ENCODE data around the gene TNPO1.
"Not testable (repeated sequence)": the region's sequence is repeated elsewhere in the genome, so short reads cannot be mapped to it uniquely, and the experiment has no call there.

The TNPO1 gene

DNA sequence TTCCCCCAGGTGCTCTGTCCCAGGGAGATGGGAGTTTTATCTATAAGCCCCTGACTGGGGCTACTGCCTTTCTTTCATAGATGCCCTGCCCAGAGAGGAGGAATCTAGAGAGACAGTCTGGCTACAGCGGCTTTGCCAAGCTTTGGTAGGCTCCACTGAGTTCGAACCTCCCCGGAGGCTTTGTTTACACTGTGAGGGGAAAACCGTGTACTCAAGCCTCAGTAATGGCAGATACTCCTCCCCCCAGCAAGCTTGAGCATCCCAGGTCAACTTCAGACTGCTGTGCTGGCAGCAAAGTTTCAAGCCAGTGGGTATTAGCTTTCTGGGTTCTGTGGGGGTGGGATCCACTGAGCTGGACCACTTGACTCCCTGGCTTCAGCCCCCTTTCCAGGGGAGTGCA, 7.8 kb upstream of the TNPO1 start:
- Mint-ChIP-seq H3K27me3 (peaks cover 34% of the 10 kb centered on the region), H3K36me3 (peaks cover 14% of the 10 kb centered on the region), H3K9me3 (peaks cover 16% of the 10 kb centered on the region)
- not testable (repeated sequence) for H3K4me1 Mint-ChIP-seq; H3K4me3 Mint-ChIP-seq; ATAC-seq (ENCODE audit: low read depth); H3K27ac Mint-ChIP-seq; DNase-seq (ENCODE audit: low spot score in 2 of 2)

DNA sequence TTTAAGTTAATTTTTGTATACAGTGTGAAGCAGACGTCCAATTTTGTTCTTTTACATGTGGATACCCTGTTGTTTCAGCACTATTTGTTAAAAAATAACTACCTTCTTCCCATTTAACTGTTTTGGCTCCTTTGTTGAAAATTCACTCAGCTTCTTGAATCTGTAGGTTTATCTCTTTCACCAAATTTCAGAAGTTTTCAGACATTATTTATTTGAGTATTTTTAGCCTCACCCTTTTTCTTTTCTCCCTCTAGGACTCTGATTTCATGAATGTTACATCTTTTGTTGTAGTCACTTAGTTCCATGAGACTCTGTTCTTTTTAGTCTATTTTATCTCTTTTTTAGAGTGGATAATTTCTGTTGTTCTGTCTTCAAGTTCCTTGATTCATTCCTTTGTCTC, 4.6 kb upstream of the TNPO1 start:
- peaks cover 19% of the 10 kb centered on the region for H3K27me3 Mint-ChIP-seq
- H3K4me3 Mint-ChIP-seq: no peak overlapping the region
- peaks cover 2% of the 10 kb centered on the region for H3K9me3 Mint-ChIP-seq
- H3K27ac Mint-ChIP-seq: no peak overlapping the region
- H3K36me3 Mint-ChIP-seq: peaks cover 4% of the 10 kb centered on the region
- no peaks in the 10 kb centered on the region for H3K4me1 Mint-ChIP-seq
- DNase-seq (ENCODE audit: low spot score in 2 of 2) (no peak), ATAC-seq (ENCODE audit: low read depth) (no peak)

- Mint-ChIP-seq H3K36me3 (peaks cover 2% of the 10 kb centered on the region), H3K9me3 (peaks cover 2% of the 10 kb centered on the region), H3K27ac (no peak overlapping the region), H3K4me3 (no peak overlapping the region), H3K27me3 (peaks cover 15% of the 10 kb centered on the region), H3K4me1 (peaks cover 5% of the 10 kb centered on the region)
- DNase-seq (ENCODE audit: low spot score in 2 of 2) (no peak), ATAC-seq (ENCODE audit: low read depth) (no peak)
Observed at GRCh38 chr5:72812488-72812887, 4.0 kb upstream of the TNPO1 start.

- H3K27me3 Mint-ChIP-seq: peaks cover 11% of the 10 kb centered on the region
- no peaks in the 10 kb centered on the region for H3K36me3 Mint-ChIP-seq
- peaks cover 2% of the 10 kb centered on the region for H3K9me3 Mint-ChIP-seq
- H3K27ac Mint-ChIP-seq: no peak overlapping the region
- H3K4me3 Mint-ChIP-seq: no peak overlapping the region
- DNase-seq (ENCODE audit: low spot score in 2 of 2) (no peak), ATAC-seq (ENCODE audit: low read depth) (no peak)
- H3K4me1 Mint-ChIP-seq: peaks cover 12% of the 10 kb centered on the region
Observed at GRCh38 chr5:72814104-72814503, 2.4 kb upstream of the TNPO1 start.

GRCh38 chr5:72814864-72815263, 1.6 kb upstream of the TNPO1 start:
- ATAC-seq (ENCODE audit: low read depth) (no peak), DNase-seq (ENCODE audit: low spot score in 2 of 2) (no peak)
- peaks cover 15% of the 10 kb centered on the region for H3K4me1 Mint-ChIP-seq
- no peaks in the 10 kb centered on the region for H3K9me3 Mint-ChIP-seq
- H3K27ac Mint-ChIP-seq: no peak overlapping the region
- H3K36me3 Mint-ChIP-seq: no peaks in the 10 kb centered on the region
- no peak overlapping the region for H3K4me3 Mint-ChIP-seq
- peaks cover 8% of the 10 kb centered on the region for H3K27me3 Mint-ChIP-seq

GRCh38 chr5:72815580-72816283, 729 bp upstream of the TNPO1 start:
- Mint-ChIP-seq H3K36me3 (no peaks in the 10 kb centered on the region), H3K4me3 (peak overlapping the region; percentile 94), H3K27ac (peak overlapping the region; percentile 99), H3K4me1 (peaks cover 15% of the 10 kb centered on the region), H3K9me3 (no peaks in the 10 kb centered on the region), H3K27me3 (peaks cover 5% of the 10 kb centered on the region)
- DNase-seq (ENCODE audit: low spot score in 2 of 2): no peak
- ATAC-seq (ENCODE audit: low read depth): peak; percentile 34

- H3K4me3 Mint-ChIP-seq: peak overlapping the region; percentile 94
- peaks cover 15% of the 10 kb centered on the region for H3K4me1 Mint-ChIP-seq
- peak overlapping the region; percentile 99 for H3K27ac Mint-ChIP-seq
- H3K27me3 Mint-ChIP-seq: peaks cover 4% of the 10 kb centered on the region
- ATAC-seq (ENCODE audit: low read depth) (peak; percentile 38), DNase-seq (ENCODE audit: low spot score in 2 of 2) (no peak)
- H3K9me3 Mint-ChIP-seq: no peaks in the 10 kb centered on the region
- H3K36me3 Mint-ChIP-seq: no peaks in the 10 kb centered on the region
Observed at GRCh38 chr5:72817076-72817481, 618 bp downstream of the TNPO1 start.

- H3K4me1 Mint-ChIP-seq: peaks cover 15% of the 10 kb centered on the region
- no peaks in the 10 kb centered on the region for H3K27me3 Mint-ChIP-seq
- DNase-seq (ENCODE audit: low spot score in 2 of 2): no peak
- ATAC-seq (ENCODE audit: low read depth): no peak
- peak overlapping the region; percentile 99 for H3K27ac Mint-ChIP-seq
- H3K36me3 Mint-ChIP-seq: no peaks in the 10 kb centered on the region
- peak overlapping the region; percentile 94 for H3K4me3 Mint-ChIP-seq
- H3K9me3 Mint-ChIP-seq: no peaks in the 10 kb centered on the region
Observed at GRCh38 chr5:72817671-72818266, 1.3 kb downstream of the TNPO1 start.

DNA sequence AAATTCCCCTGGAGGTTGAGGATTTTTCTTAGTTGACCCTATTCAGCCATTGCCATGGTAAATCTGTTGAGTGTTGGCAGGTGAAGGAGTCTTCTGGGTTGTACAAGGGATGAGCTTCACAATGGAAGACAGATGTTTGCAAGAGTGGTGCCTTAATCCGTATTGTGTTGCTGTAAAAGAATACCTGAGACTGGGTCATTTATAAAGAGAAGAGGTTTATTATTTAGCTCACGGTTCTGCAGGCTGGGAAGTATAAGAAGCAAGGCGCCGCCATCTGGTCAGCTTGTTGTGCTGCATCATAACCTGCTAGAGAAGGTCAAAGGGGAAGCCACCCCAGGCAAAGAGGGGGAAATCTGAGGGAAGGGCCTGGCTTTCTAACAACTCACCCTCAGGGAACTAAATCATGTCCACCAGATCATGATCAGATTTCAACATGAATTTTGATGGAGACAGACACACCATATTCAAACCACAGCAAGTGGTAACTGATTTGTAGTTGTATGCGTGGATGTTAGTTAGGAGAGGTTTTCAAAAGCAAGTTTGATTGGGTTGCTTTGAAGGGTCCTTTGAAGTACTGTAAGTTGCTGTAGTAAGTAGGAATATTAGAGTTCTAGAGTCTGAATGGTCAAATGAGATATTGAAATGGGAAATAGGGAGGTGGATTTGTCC, 2.5 kb downstream of the TNPO1 start:
- Mint-ChIP-seq H3K27ac (no peak overlapping the region), H3K4me3 (no peak overlapping the region), H3K4me1 (peaks cover 15% of the 10 kb centered on the region), H3K27me3 (no peaks in the 10 kb centered on the region), H3K9me3 (no peaks in the 10 kb centered on the region), H3K36me3 (no peaks in the 10 kb centered on the region)
- DNase-seq (ENCODE audit: low spot score in 2 of 2) (peak; percentile 39 to 44), ATAC-seq (ENCODE audit: low read depth) (peak; percentile 13)

DNA sequence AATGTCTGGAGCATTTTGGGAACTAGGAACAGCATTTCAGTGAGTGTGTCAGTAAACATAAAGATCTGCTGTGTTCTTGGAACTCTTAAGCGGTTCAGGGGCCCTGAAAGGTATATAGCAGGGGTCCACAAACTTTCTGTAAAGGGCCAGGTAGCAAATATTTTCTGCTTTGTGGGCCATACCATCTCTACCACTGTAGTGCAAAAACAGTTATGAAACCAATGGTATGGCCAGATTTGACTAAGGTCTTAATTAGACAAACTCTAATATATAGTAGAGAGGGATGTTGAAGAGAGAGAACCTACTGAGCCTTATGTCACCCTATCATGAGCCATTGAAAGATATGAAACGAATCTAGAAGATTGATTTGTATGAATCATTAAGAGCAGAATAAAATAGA, 5.3 kb downstream of the TNPO1 start:
- no peak overlapping the region for H3K27ac Mint-ChIP-seq
- H3K9me3 Mint-ChIP-seq: no peaks in the 10 kb centered on the region
- H3K27me3 Mint-ChIP-seq: no peaks in the 10 kb centered on the region
- DNase-seq (ENCODE audit: low spot score in 2 of 2) (no peak), ATAC-seq (ENCODE audit: low read depth) (no peak)
- peaks cover 15% of the 10 kb centered on the region for H3K4me1 Mint-ChIP-seq
- H3K4me3 Mint-ChIP-seq: no peak overlapping the region
- H3K36me3 Mint-ChIP-seq: no peaks in the 10 kb centered on the region

GRCh38 chr5:72822944-72823343, 6.5 kb downstream of the TNPO1 start:
- no peaks in the 10 kb centered on the region for H3K36me3 Mint-ChIP-seq
- peaks cover 7% of the 10 kb centered on the region for H3K4me1 Mint-ChIP-seq
- H3K9me3 Mint-ChIP-seq: no peaks in the 10 kb centered on the region
- no peaks in the 10 kb centered on the region for H3K27me3 Mint-ChIP-seq
- no peak overlapping the region for H3K27ac Mint-ChIP-seq
- no peak for ATAC-seq (ENCODE audit: low read depth)
- no peak for DNase-seq (ENCODE audit: low spot score in 2 of 2)
- H3K4me3 Mint-ChIP-seq: no peak overlapping the region

- Mint-ChIP-seq H3K4me1 (peaks cover 10% of the 10 kb centered on the region), H3K27ac (no peak overlapping the region), H3K36me3 (no peaks in the 10 kb centered on the region), H3K9me3 (no peaks in the 10 kb centered on the region), H3K27me3 (no peaks in the 10 kb centered on the region), H3K4me3 (no peak overlapping the region)
- DNase-seq (ENCODE audit: low spot score in 2 of 2) (no peak), ATAC-seq (ENCODE audit: low read depth) (no peak)
Observed at GRCh38 chr5:72829707-72830106, 13.2 kb downstream of the TNPO1 start.

- Mint-ChIP-seq H3K4me1 (peaks cover 10% of the 10 kb centered on the region), H3K36me3 (no peaks in the 10 kb centered on the region), H3K4me3 (no peak overlapping the region), H3K27me3 (no peaks in the 10 kb centered on the region), H3K27ac (no peak overlapping the region), H3K9me3 (no peaks in the 10 kb centered on the region)
- no peak for ATAC-seq (ENCODE audit: low read depth)
- DNase-seq (ENCODE audit: low spot score in 2 of 2): no peak
Observed at GRCh38 chr5:72830362-72830761, 13.9 kb downstream of the TNPO1 start.

- ATAC-seq (ENCODE audit: low read depth) (no peak), DNase-seq (ENCODE audit: low spot score in 2 of 2) (no peak)
- H3K4me3 Mint-ChIP-seq: no peak overlapping the region
- no peaks in the 10 kb centered on the region for H3K36me3 Mint-ChIP-seq
- H3K27ac Mint-ChIP-seq: no peak overlapping the region
- H3K27me3 Mint-ChIP-seq: no peaks in the 10 kb centered on the region
- peaks cover 13% of the 10 kb centered on the region for H3K4me1 Mint-ChIP-seq
- H3K9me3 Mint-ChIP-seq: no peaks in the 10 kb centered on the region
Observed at GRCh38 chr5:72831685-72832084, 15.2 kb downstream of the TNPO1 start.
